ENCODE results near the gene IKBKG.
"Not testable (repeated sequence)": the region's sequence is repeated elsewhere in the genome, so short reads cannot be mapped to it uniquely, and the experiment has no call there.

IKBKG gene

GRCh38 chrX:154608823-154609222 is 61.4 kb downstream of the IKBKG start:
- not testable (repeated sequence) for H3K27me3 ChIP-seq (ENCODE audit: insufficient read depth, low read length)

GRCh38 chrX:154611146-154611545 is 63.7 kb downstream of the IKBKG start:
- not testable (repeated sequence) for H3K9me3 ChIP-seq (ENCODE audit: low read length); H3K4me1 ChIP-seq (ENCODE audit: insufficient read depth, low read length); H2AFZ ChIP-seq (ENCODE audit: low read depth, low read length); H3K4me3 ChIP-seq (ENCODE audit: low read length); H3K27me3 ChIP-seq (ENCODE audit: insufficient read depth, low read length); H3K36me3 ChIP-seq (ENCODE audit: insufficient read depth, low read length)

More at GRCh38 chrX:154608823-154609222, 61.4 kb downstream of the IKBKG start:
- not testable (repeated sequence) for H3K4me3 ChIP-seq (ENCODE audit: low read length); H3K9me3 ChIP-seq (ENCODE audit: low read length); H2AFZ ChIP-seq (ENCODE audit: low read depth, low read length); H3K36me3 ChIP-seq (ENCODE audit: insufficient read depth, low read length); H3K4me1 ChIP-seq (ENCODE audit: insufficient read depth, low read length)

- H3K27me3 ChIP-seq (ENCODE audit: insufficient read depth, low read length); H3K36me3 ChIP-seq (ENCODE audit: insufficient read depth, low read length); H3K4me1 ChIP-seq (ENCODE audit: insufficient read depth, low read length): not testable (repeated sequence)
Observed at GRCh38 chrX:154613586-154613985, 66.2 kb downstream of the IKBKG start.

More at GRCh38 chrX:154613586-154613985, 66.2 kb downstream of the IKBKG start:
- not testable (repeated sequence) for H3K9me3 ChIP-seq (ENCODE audit: low read length); H2AFZ ChIP-seq (ENCODE audit: low read depth, low read length); H3K4me3 ChIP-seq (ENCODE audit: low read length)

Data from neuron (in vitro differentiated cells).